ENCODE results near the gene CREB3L4. TPM values are rescaled to one million over a fixed set of nuclear protein-coding genes. Genes with fewer than 3 reads are reported as not detected.

Gene CREB3L4
- total and polyA plus RNA-seq, 2 of the 13 experiments (the other 11 are each of a cell fraction or from before 2014, with no cell fraction given), result 9.9 to 18.7 TPM

DNA sequence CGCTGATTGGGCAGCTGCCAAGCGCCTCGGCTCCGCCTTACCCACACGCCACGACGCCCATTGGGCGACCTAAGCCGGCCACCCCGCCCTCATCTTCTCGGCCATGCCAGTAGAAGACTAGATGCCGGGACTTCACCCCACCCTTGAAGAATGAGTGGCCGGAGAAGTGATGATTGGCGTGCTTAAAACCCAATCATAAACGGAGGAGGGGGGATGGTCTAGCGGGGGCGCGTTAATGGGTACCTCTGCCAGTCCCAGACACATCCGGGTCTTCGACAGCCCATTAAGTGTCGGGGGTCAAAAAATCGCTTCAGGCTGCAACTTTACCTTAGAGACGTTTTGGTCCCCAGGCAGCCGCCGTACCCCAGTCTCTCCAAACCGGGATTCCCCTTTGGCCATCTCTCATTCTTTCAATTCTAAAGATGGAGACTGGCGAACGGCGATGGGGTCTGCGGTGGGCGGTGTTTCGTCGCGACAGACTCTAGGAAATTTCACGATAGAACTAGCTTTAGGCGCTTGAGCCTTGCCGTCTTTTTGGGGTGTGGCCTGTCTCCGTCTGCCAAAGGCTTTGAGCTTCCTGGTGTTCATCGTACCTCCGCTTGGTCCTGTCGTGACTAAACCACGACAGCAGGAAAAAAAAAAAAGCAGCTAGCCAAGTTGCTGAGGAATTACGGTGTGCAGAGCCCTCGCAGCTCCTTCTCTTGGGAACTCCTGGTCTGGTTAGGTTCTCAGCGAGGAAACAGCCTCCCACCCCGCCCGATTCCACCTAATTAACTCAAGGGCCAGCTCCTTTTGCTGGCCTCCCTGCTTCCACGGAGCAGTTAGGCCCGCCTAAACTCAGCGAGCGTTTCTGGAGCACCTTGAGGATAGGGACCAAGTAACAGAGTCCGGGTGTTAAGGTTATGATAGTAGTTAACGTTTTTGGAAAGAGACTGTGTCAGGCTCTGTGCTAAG lies 44.5 kb upstream of the CREB3L4 start, which contains the start of gene GATAD2B (continued):
- TF ChIP-seq, protein P1, sequence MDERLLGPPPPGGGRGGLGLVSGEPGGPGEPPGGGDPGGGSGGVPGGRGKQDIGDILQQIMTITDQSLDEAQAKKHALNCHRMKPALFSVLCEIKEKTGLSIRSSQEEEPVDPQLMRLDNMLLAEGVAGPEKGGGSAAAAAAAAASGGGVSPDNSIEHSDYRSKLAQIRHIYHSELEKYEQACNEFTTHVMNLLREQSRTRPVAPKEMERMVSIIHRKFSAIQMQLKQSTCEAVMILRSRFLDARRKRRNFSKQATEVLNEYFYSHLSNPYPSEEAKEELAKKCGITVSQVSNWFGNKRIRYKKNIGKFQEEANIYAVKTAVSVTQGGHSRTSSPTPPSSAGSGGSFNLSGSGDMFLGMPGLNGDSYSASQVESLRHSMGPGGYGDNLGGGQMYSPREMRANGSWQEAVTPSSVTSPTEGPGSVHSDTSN (CRISPR knock-in tag; IDR thresholded peaks at IDR 0.05), result peak; percentile 98
- TF ChIP-seq SP2 (CRISPR knock-in tag; IDR thresholded peaks at IDR 0.05), result peak; percentile 96
- TF ChIP-seq CBX1 (IDR thresholded peaks at IDR 0.05; ENCODE audit: low read depth), result peak; percentile 13
- peak; percentile 64; the same call in 1 of the 2 replicates for TF ChIP-seq EED (CRISPR knock-in tag; IDR thresholded peaks at IDR 0.05)
- TF ChIP-seq, protein P2, sequence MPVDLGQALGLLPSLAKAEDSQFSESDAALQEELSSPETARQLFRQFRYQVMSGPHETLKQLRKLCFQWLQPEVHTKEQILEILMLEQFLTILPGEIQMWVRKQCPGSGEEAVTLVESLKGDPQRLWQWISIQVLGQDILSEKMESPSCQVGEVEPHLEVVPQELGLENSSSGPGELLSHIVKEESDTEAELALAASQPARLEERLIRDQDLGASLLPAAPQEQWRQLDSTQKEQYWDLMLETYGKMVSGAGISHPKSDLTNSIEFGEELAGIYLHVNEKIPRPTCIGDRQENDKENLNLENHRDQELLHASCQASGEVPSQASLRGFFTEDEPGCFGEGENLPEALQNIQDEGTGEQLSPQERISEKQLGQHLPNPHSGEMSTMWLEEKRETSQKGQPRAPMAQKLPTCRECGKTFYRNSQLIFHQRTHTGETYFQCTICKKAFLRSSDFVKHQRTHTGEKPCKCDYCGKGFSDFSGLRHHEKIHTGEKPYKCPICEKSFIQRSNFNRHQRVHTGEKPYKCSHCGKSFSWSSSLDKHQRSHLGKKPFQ (CRISPR knock-in tag; IDR thresholded peaks at IDR 0.05; ENCODE audit: insufficient replicate concordance), result peak; percentile 30
- TF ChIP-seq, protein P3, sequence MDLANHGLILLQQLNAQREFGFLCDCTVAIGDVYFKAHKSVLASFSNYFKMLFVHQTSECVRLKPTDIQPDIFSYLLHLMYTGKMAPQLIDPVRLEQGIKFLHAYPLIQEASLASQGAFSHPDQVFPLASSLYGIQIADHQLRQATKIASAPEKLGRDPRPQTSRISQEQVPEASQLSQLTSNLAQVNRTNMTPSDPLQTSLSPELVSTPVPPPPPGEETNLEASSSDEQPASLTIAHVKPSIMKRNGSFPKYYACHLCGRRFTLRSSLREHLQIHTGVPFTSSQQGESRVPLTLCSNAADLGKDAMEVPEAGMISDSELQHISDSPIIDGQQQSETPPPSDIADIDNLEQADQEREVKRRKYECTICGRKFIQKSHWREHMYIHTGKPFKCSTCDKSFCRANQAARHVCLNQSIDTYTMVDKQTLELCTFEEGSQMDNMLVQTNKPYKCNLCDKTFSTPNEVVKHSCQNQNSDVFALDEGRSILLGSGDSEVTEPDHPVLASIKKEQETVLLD (CRISPR knock-in tag; IDR thresholded peaks at IDR 0.05; ENCODE audit: low read depth), result 0 out of 2 replicates have a peak, but pooled peaks have one; percentile 47
- no peak for TF ChIP-seq HDAC6 (IDR thresholded peaks at IDR 0.05; ENCODE audit: low read depth, low read length)
- TF ChIP-seq PLRG1 (conservative IDR thresholded peaks at IDR 0.05), result no peak
- peak; percentile 58; the same call in 1 of the 2 replicates for TF ChIP-seq MIER3 (CRISPR knock-in tag; IDR thresholded peaks at IDR 0.05; ENCODE audit: borderline replicate concordance)
- TF ChIP-seq FOXA3 (CRISPR knock-in tag; IDR thresholded peaks at IDR 0.05), result no peak; the same call in 1 of the 2 replicates
- 0 out of 2 replicates have a peak, but pooled peaks have one; percentile 24 for TF ChIP-seq NCOA1 (CRISPR knock-in tag; IDR thresholded peaks at IDR 0.05)
- peak; percentile 57 for TF ChIP-seq KDM5A (IDR thresholded peaks at IDR 0.05; ENCODE audit: borderline replicate concordance, low read length)
- TF ChIP-seq JUN (CRISPR knock-in tag; IDR thresholded peaks at IDR 0.05), result no peak
- TF ChIP-seq DNMT3B (CRISPR knock-in tag; conservative IDR thresholded peaks at IDR 0.05), result peak; percentile 59
- TF ChIP-seq, protein P4, sequence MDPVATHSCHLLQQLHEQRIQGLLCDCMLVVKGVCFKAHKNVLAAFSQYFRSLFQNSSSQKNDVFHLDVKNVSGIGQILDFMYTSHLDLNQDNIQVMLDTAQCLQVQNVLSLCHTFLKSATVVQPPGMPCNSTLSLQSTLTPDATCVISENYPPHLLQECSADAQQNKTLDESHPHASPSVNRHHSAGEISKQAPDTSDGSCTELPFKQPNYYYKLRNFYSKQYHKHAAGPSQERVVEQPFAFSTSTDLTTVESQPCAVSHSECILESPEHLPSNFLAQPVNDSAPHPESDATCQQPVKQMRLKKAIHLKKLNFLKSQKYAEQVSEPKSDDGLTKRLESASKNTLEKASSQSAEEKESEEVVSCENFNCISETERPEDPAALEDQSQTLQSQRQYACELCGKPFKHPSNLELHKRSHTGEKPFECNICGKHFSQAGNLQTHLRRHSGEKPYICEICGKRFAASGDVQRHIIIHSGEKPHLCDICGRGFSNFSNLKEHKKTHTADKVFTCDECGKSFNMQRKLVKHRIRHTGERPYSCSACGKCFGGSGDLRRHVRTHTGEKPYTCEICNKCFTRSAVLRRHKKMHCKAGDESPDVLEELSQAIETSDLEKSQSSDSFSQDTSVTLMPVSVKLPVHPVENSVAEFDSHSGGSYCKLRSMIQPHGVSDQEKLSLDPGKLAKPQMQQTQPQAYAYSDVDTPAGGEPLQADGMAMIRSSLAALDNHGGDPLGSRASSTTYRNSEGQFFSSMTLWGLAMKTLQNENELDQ (CRISPR knock-in tag; IDR thresholded peaks at IDR 0.05; ENCODE audit: borderline replicate concordance), result peak; percentile 49; the same call in 1 of the 2 replicates
- no peak for TF ChIP-seq ZNF558 (CRISPR knock-in tag; IDR thresholded peaks at IDR 0.05; ENCODE audit: borderline replicate concordance)
- TF ChIP-seq, protein P5, sequence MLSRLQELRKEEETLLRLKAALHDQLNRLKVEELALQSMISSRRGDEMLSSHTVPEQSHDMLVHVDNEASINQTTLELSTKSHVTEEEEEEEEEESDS (CRISPR knock-in tag; IDR thresholded peaks at IDR 0.05; ENCODE audit: borderline replicate concordance), result no peak
- TF ChIP-seq, protein P6, sequence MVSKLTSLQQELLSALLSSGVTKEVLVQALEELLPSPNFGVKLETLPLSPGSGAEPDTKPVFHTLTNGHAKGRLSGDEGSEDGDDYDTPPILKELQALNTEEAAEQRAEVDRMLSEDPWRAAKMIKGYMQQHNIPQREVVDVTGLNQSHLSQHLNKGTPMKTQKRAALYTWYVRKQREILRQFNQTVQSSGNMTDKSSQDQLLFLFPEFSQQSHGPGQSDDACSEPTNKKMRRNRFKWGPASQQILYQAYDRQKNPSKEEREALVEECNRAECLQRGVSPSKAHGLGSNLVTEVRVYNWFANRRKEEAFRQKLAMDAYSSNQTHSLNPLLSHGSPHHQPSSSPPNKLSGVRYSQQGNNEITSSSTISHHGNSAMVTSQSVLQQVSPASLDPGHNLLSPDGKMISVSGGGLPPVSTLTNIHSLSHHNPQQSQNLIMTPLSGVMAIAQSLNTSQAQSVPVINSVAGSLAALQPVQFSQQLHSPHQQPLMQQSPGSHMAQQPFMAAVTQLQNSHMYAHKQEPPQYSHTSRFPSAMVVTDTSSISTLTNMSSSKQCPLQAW (CRISPR knock-in tag; IDR thresholded peaks at IDR 0.05), result peak; percentile 46
- no peak for TF ChIP-seq ZNF713 (CRISPR knock-in tag; IDR thresholded peaks at IDR 0.05)
- peak; percentile 61 for TF ChIP-seq ZFX (CRISPR knock-in tag; IDR thresholded peaks at IDR 0.05; ENCODE audit: low read depth)
- no peak for TF ChIP-seq ZNF3 (CRISPR knock-in tag; IDR thresholded peaks at IDR 0.05)

Measured in HepG2 (cell line).